ENCODE data around the gene ATG13.

DNA sequence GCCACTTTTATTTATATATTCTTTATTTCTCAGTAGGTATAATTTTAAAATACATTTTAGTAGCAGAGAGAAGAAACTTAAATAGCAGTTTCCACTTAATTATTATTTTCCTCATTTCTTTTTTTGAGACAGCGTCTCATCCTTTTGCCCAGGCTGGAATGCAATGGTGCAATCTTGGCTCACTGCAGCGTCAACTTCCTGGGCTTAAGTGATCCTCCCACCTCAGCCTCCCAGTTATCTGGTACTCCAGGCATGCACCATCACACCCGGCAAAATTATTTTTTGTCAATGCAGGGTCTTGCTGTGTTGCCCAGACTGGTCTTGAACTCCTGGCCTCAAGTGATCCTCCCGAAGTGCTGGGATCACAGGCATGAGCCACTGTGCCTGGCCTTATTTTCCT, 38.3 kb downstream of the ATG13 start:
- TF ChIP-seq, protein P1, sequence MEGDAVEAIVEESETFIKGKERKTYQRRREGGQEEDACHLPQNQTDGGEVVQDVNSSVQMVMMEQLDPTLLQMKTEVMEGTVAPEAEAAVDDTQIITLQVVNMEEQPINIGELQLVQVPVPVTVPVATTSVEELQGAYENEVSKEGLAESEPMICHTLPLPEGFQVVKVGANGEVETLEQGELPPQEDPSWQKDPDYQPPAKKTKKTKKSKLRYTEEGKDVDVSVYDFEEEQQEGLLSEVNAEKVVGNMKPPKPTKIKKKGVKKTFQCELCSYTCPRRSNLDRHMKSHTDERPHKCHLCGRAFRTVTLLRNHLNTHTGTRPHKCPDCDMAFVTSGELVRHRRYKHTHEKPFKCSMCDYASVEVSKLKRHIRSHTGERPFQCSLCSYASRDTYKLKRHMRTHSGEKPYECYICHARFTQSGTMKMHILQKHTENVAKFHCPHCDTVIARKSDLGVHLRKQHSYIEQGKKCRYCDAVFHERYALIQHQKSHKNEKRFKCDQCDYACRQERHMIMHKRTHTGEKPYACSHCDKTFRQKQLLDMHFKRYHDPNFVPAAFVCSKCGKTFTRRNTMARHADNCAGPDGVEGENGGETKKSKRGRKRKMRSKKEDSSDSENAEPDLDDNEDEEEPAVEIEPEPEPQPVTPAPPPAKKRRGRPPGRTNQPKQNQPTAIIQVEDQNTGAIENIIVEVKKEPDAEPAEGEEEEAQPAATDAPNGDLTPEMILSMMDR (IDR thresholded peaks at IDR 0.05), result no peak
- TF ChIP-seq POLR2A (IDR thresholded peaks at IDR 0.05), result no peak
